ENCODE results near the gene DCD.

The DCD gene, protein sequence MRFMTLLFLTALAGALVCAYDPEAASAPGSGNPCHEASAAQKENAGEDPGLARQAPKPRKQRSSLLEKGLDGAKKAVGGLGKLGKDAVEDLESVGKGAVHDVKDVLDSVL

DNA sequence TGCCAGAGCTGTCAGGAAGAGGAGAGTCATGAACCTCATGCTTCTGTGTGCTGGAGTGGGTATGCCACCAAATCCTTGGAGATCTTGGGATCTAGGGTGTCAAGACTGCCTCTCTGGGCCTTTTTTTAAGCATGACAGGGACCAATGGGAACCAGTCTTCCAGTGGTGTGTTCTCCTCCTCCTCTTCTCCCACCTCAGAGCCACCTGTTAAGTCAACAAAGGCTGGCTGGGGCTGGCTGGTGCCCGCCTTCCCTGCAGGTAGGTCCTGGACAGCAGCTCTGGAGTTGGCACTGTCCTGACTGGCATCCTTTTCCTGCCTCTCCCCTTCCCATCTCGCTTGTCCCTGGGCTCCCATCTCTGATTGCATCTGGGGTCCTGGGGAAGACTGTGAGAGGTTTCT is at the start of gene DCD:
Gene DCD (minus strand): TSS at position 101 of the 400 bp plus-strand sequence. CDS start 62 bp downstream, at position 39.
- Histone ChIP-seq H3K36me3 (ENCODE audit: control insufficient read depth, insufficient read depth, low read length) (no peaks in the 10 kb centered on the region), H3K9me3 (ENCODE audit: control insufficient read depth, insufficient read depth, low read length) (no peaks in the 10 kb centered on the region), H3K9ac (ENCODE audit: low read depth, low read length) (no peak within 1 kb of the TSS), H3K27me3 (ENCODE audit: control insufficient read depth, insufficient read depth, low read length) (peaks cover 10% of the 10 kb centered on the region), H3K4me1 (ENCODE audit: control insufficient read depth, insufficient read depth, low read length) (no peaks in the 10 kb centered on the region), H3K4me3 (ENCODE audit: low read depth, low read length) (no peak within 1 kb of the TSS)

DNA sequence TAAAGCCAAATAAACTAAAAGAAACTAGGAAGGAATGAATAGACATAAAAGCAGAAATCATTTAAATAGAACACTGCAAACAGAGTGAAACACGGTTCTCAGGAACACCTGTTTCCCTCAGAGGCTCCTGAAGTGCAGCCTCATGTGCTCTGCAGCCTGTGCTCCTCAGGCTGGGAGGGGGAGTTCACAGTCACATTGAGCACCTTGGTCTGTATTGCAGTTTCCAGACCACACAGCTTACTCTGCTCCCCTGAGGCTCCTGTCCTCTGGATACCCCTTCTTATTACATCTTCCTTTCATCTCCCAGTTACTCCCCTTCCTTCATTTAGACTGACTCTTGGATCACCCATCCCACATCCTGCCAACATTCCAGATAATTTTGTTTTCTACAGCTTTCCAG is 49.7 kb upstream of the DCD start:
- Histone ChIP-seq H3K4me3 (ENCODE audit: low read depth, low read length) (no peak overlapping the region), H3K9me3 (ENCODE audit: control insufficient read depth, insufficient read depth, low read length) (no peaks in the 10 kb centered on the region), H3K27me3 (ENCODE audit: control insufficient read depth, insufficient read depth, low read length) (no peaks in the 10 kb centered on the region)

DNA sequence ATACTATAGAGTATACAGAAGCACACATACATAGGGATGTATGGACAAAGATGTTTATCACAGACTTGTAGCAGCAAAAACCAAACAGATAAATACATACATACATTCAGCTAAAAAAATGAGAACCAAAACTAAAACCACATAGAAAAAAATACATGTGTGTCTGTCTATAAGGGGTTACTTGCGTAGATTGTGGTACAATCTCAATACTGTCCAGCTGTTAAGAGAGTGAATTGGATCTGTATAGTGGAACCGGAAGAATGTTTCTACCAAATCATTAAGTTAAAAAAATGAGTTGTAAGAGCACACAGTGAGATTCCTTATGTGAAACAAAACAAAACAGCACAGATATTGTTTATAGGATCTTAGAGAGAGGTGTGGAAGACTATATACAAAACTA is 44.2 kb upstream of the DCD start:
- no peak overlapping the region for H3K4me3 ChIP-seq (ENCODE audit: low read depth, low read length)
- H3K9ac ChIP-seq (ENCODE audit: low read depth, low read length) = no peak overlapping the region
- peaks cover 2% of the 10 kb centered on the region for H3K4me1 ChIP-seq (ENCODE audit: control insufficient read depth, insufficient read depth, low read length)
- H3K36me3 ChIP-seq (ENCODE audit: control insufficient read depth, insufficient read depth, low read length) = no peaks in the 10 kb centered on the region
- H3K9me3 ChIP-seq (ENCODE audit: control insufficient read depth, insufficient read depth, low read length) = no peaks in the 10 kb centered on the region
- no peaks in the 10 kb centered on the region for H3K27me3 ChIP-seq (ENCODE audit: control insufficient read depth, insufficient read depth, low read length)

More for the DNA sequence above, 49.7 kb upstream of the DCD start:
- no peaks in the 10 kb centered on the region for H3K4me1 ChIP-seq (ENCODE audit: control insufficient read depth, insufficient read depth, low read length)
- no peak overlapping the region for H3K9ac ChIP-seq (ENCODE audit: low read depth, low read length)
- no peaks in the 10 kb centered on the region for H3K36me3 ChIP-seq (ENCODE audit: control insufficient read depth, insufficient read depth, low read length)

DNA sequence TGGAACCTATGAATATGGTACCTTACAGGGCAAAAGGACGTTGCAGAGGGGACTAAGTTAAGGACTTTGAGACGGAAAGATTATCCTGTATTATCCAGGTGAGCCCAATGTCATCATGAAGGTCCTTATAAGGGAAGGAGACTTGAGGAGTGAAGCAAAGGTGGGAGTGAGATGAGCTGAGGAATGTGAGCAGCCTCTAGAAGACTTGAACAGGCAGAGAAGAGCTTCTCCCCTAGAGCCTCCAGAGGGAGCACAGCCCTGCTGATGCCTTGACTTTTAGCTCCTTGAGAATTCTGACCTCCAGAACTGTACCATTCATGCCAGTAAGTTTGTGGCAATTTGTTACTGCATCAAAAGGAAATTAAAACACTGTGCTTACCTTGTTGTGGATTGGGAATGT is 41.8 kb upstream of the DCD start:
- Histone ChIP-seq H3K27me3 (ENCODE audit: control insufficient read depth, insufficient read depth, low read length) (peaks cover 1% of the 10 kb centered on the region), H3K9me3 (ENCODE audit: control insufficient read depth, insufficient read depth, low read length) (no peaks in the 10 kb centered on the region), H3K36me3 (ENCODE audit: control insufficient read depth, insufficient read depth, low read length) (no peaks in the 10 kb centered on the region), H3K4me1 (ENCODE audit: control insufficient read depth, insufficient read depth, low read length) (peaks cover 2% of the 10 kb centered on the region), H3K4me3 (ENCODE audit: low read depth, low read length) (no peak overlapping the region), H3K9ac (ENCODE audit: low read depth, low read length) (no peak overlapping the region)

DNA sequence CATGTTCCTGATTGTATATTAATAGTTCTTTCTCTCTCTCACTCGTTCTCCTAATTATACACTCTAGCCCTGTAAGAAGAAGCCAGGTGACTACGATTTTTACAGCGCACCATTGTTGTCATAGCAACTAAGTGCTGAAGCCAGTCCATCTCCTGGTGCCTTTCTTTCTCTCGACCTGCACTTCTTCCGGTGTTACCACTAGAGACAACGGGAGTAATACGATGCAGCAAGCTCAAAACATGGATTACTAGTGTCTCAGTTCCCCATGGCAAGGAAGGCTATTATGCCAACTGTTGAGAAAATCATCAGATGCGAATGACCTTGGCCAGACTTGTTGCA is 40.8 kb upstream of the DCD start:
- no peaks in the 10 kb centered on the region for H3K36me3 ChIP-seq (ENCODE audit: control insufficient read depth, insufficient read depth, low read length)
- H3K4me1 ChIP-seq (ENCODE audit: control insufficient read depth, insufficient read depth, low read length) = peaks cover 10% of the 10 kb centered on the region
- peaks cover 2% of the 10 kb centered on the region for H3K27me3 ChIP-seq (ENCODE audit: control insufficient read depth, insufficient read depth, low read length)
- H3K9ac ChIP-seq (ENCODE audit: low read depth, low read length) = no peak overlapping the region
- H3K9me3 ChIP-seq (ENCODE audit: control insufficient read depth, insufficient read depth, low read length) = no peaks in the 10 kb centered on the region
- no peak overlapping the region for H3K4me3 ChIP-seq (ENCODE audit: low read depth, low read length)

DNA sequence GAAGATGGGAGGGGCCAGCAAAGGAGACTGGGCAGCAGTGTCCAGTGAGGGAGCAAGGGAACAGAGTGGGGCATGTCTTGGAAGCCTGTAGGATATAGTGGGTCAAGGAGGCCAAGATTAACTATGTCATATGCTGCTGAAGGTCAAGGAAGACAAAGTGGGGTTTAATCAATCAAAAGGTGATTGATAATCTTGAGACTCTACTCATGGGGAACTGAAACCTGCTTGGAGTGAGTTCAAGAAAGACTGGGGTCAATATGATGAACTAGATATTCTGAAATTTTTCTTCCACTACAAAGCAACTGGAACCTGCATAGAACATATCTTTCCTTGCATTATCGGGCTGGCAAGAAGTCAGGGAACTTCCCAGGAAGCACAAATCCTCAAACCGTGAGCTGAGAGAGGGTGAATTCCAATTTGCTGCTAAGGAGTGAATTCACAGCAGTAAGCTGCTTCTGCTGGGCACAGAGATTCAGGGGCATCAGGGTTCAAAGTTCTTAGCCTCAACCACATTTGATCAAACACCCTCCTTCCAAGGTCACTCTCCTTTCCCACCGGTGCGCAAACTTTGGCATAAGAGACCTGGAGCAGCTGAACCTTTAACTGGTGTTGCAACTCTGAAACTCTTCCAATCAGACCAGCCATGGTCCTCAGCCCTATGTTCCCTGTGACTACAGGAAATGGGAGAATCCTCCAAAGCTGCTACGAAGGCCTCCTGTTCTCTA is 40.3 kb upstream of the DCD start:
- H3K4me1 ChIP-seq (ENCODE audit: control insufficient read depth, insufficient read depth, low read length) = peaks cover 13% of the 10 kb centered on the region
- H3K9me3 ChIP-seq (ENCODE audit: control insufficient read depth, insufficient read depth, low read length) = no peaks in the 10 kb centered on the region
- no peak overlapping the region for H3K9ac ChIP-seq (ENCODE audit: low read depth, low read length)
- peaks cover 2% of the 10 kb centered on the region for H3K27me3 ChIP-seq (ENCODE audit: control insufficient read depth, insufficient read depth, low read length)
- no peak overlapping the region for H3K4me3 ChIP-seq (ENCODE audit: low read depth, low read length)
- H3K36me3 ChIP-seq (ENCODE audit: control insufficient read depth, insufficient read depth, low read length) = no peaks in the 10 kb centered on the region

DNA sequence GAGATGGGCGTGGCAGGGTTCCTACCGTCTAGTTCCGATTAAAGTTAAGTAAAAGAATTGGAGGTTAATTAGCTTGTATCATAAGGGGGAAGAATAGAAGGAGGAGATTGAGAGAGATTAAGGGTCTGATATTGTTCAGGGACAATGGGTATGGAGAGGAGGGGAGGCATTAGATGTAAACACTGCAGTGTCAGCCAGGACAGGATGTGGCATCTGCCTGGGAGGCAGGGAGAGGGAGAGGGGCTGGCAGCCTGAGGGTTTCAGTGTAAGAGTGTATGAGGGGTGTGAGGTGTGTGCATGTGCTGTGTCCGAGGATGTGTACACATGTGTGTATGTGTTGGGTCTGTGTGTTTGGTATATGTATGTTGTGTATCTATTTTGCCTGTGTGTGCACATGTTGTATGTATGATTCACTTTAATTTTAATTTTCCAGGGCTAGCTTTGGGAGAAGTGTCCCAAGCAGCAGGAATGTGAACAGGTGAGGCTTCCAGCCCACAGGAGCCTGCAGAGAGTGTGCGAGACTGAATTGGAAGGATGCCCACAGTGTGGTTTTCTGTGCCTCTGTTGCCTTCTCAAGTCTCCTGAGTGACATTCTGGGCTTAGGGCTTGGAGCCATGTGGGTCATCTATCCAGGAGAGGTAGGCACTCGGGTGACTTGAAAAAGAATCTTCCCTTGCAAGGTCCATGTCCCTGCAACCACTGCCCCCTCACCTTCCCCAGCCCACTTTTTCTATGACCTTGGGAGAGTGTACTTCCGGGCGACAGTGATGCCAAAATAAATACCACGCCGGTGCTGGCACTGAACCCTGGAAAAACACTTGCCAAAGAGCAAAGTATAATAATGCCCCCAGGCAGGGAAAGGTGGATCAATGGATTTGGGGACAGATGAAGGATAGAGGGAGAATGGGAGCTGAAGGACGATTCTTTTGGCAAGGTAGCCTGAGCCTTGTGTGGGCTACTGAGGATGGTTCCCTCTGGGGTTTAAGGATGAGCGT is 36.8 kb upstream of the DCD start:
- Histone ChIP-seq H3K9me3 (ENCODE audit: control insufficient read depth, insufficient read depth, low read length) (no peaks in the 10 kb centered on the region), H3K9ac (ENCODE audit: low read depth, low read length) (no peak overlapping the region), H3K4me1 (ENCODE audit: control insufficient read depth, insufficient read depth, low read length) (peaks cover 23% of the 10 kb centered on the region), H3K4me3 (ENCODE audit: low read depth, low read length) (no peak overlapping the region), H3K36me3 (ENCODE audit: control insufficient read depth, insufficient read depth, low read length) (no peaks in the 10 kb centered on the region), H3K27me3 (ENCODE audit: control insufficient read depth, insufficient read depth, low read length) (peaks cover 2% of the 10 kb centered on the region)

DNA sequence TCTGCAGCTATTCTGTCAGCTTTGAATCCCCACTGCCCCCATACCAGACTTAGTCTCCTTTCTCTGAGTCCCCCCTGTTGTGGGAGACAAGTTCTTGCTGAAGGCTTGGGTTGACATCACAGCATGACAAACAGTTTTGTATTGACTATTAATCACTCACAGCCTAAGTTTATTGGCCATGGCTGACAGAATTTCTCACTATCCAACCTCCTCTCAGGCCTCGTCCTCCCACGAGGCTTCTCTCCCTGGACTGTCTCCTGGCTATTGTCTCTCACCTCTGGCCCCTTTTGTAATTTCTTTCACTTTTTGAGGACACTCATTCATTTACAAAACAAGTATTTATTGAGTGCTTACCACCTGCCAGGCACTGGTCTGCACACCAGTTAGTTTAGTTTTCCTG is 35.2 kb upstream of the DCD start:
- Histone ChIP-seq H3K4me3 (ENCODE audit: low read depth, low read length) (no peak overlapping the region), H3K36me3 (ENCODE audit: control insufficient read depth, insufficient read depth, low read length) (no peaks in the 10 kb centered on the region)

DNA sequence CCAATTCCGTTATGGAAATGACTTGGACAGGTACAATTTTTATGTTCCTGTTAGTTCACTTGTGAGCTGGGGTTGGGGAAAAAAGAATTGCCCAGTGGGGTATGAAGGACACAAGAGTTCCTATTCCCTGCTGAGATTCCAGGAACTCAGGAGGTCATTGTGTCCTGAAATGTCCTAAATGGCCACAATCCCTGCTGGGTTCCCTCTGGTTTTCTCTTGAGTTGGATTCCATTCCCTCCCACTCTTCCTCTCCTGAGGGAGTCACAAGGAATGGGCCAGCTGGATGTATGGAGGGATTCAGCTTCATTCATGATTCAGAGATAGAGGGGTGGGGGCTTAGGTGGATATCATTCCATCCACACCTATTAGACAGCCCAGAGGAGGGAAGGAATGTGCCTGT is 34.5 kb upstream of the DCD start:
- H3K9ac ChIP-seq (ENCODE audit: low read depth, low read length) = no peak overlapping the region

More for the DNA sequence above, 35.2 kb upstream of the DCD start:
- Histone ChIP-seq H3K9me3 (ENCODE audit: control insufficient read depth, insufficient read depth, low read length) (no peaks in the 10 kb centered on the region), H3K9ac (ENCODE audit: low read depth, low read length) (no peak overlapping the region), H3K27me3 (ENCODE audit: control insufficient read depth, insufficient read depth, low read length) (peaks cover 2% of the 10 kb centered on the region), H3K4me1 (ENCODE audit: control insufficient read depth, insufficient read depth, low read length) (peaks cover 21% of the 10 kb centered on the region)

DNA sequence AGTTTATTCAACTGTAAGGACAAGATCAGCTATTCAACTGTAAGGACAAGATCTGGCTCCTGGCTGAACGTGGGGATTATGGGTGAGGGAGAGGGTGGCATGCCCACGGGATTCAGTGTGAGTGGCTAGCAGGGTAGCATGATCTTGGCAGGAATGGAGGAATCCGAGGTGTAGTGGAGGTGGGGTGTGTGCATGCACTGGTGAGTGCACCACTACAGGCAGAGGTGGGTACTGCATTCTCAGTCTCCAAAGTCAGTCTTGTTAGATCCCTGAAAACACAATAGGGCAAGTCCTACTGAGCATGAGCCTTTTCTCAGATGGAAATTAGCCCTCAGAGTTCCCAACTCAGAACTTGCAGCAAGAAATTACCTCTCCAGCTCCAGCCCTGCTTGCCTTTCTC is 32.2 kb upstream of the DCD start:
- peaks cover 2% of the 10 kb centered on the region for H3K27me3 ChIP-seq (ENCODE audit: control insufficient read depth, insufficient read depth, low read length)
- no peak overlapping the region for H3K4me3 ChIP-seq (ENCODE audit: low read depth, low read length)
- no peaks in the 10 kb centered on the region for H3K36me3 ChIP-seq (ENCODE audit: control insufficient read depth, insufficient read depth, low read length)
- peaks cover 27% of the 10 kb centered on the region for H3K4me1 ChIP-seq (ENCODE audit: control insufficient read depth, insufficient read depth, low read length)
- H3K9ac ChIP-seq (ENCODE audit: low read depth, low read length) = no peak overlapping the region
- H3K9me3 ChIP-seq (ENCODE audit: control insufficient read depth, insufficient read depth, low read length) = no peaks in the 10 kb centered on the region

More for the DNA sequence above, 34.5 kb upstream of the DCD start:
- Histone ChIP-seq H3K4me3 (ENCODE audit: low read depth, low read length) (no peak overlapping the region), H3K36me3 (ENCODE audit: control insufficient read depth, insufficient read depth, low read length) (no peaks in the 10 kb centered on the region), H3K27me3 (ENCODE audit: control insufficient read depth, insufficient read depth, low read length) (peaks cover 2% of the 10 kb centered on the region), H3K4me1 (ENCODE audit: control insufficient read depth, insufficient read depth, low read length) (peaks cover 25% of the 10 kb centered on the region), H3K9me3 (ENCODE audit: control insufficient read depth, insufficient read depth, low read length) (no peaks in the 10 kb centered on the region)

DNA sequence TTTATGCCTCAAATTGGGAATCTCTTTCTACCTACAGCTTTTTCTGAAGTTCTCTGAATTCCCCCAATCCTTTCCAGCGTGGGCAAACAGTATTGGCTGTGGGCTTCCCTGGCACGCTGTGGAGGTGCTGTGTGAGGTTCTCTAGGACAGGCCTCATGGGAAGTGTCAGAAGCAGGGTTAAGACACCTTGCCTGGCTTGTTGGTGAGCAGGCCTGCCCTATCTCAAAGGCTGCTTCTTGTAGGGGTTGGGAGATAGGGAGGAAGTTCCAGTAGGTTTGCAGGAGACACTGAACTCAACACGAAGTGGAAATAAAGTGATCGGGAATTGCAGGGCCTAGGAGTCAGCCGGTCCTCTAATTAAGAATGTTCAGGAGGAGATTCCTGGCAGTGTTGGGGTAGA is 30.0 kb upstream of the DCD start:
- Histone ChIP-seq H3K27me3 (ENCODE audit: control insufficient read depth, insufficient read depth, low read length) (no peaks in the 10 kb centered on the region), H3K9me3 (ENCODE audit: control insufficient read depth, insufficient read depth, low read length) (no peaks in the 10 kb centered on the region), H3K4me1 (ENCODE audit: control insufficient read depth, insufficient read depth, low read length) (peaks cover 16% of the 10 kb centered on the region), H3K9ac (ENCODE audit: low read depth, low read length) (no peak overlapping the region), H3K36me3 (ENCODE audit: control insufficient read depth, insufficient read depth, low read length) (no peaks in the 10 kb centered on the region), H3K4me3 (ENCODE audit: low read depth, low read length) (no peak overlapping the region)

Measured in iPS-15b (cell line).